Fibroblast of peridontal ligament (primary cell): ENCODE measurements around the gene PLK3.
"Not testable (repeated sequence)": the region's sequence is repeated elsewhere in the genome, so short reads cannot be mapped to it uniquely, and the experiment has no call there.

Source experiments
- DNase-seq: peaks from one replicate; pipeline ENCODE4 v3.0.0-alpha.2; 2010; ENCODE audit errors: extremely low read depth

PLK3 gene

GRCh38 chr1:44799770-44800584, at the start of gene PLK3:
TSS of gene PLK3 (plus strand) at chr1:44800377. CDS start at chr1:44800464, 87 bp downstream.
- peak; percentile 96 for DNase-seq

DNA sequence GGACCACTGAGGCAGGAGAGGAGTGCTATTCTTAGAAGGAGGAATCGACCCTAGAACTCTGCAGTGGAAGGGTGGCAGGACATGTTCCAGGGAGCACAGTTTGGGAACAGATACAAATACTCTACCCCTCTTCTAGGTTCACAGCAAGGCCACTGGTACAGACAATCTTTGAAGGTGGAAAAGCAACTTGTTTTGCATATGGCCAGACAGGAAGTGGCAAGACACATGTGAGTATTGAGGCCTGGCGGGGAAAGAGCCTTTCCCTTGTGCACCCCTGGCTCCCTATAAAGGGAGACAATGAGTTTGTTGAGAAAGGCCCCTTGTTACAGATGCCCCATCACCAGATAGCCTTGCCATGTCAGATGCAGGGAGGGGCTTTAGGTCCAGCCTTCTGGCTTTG, 42.8 kb upstream of the PLK3 start:
- no peak for DNase-seq

GRCh38 chr1:44759077-44759476, 41.1 kb upstream of the PLK3 start:
- DNase-seq = no peak

- no peak for DNase-seq
Observed at GRCh38 chr1:44760876-44761275, 39.3 kb upstream of the PLK3 start.

DNA sequence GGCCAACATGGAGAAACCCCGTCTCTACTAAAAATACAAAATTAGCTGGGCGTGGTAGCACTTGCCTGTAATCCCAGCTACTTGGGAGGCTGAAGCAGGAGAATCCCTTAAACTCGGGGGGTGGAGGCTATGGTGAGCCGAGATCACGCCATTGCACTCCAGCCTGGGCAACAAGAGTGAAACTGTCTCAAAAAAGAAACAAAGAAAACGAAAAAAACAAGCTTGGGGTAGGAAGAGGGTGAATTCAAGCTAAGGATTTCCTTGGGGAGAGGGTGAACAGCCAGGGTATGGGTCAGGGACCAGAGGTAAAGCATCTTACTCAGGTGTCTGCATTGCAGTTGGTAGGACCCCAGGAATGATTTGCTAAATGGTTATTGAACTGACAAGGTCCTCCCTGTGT, 33.8 kb upstream of the PLK3 start:
- not testable (repeated sequence) for DNase-seq

DNA sequence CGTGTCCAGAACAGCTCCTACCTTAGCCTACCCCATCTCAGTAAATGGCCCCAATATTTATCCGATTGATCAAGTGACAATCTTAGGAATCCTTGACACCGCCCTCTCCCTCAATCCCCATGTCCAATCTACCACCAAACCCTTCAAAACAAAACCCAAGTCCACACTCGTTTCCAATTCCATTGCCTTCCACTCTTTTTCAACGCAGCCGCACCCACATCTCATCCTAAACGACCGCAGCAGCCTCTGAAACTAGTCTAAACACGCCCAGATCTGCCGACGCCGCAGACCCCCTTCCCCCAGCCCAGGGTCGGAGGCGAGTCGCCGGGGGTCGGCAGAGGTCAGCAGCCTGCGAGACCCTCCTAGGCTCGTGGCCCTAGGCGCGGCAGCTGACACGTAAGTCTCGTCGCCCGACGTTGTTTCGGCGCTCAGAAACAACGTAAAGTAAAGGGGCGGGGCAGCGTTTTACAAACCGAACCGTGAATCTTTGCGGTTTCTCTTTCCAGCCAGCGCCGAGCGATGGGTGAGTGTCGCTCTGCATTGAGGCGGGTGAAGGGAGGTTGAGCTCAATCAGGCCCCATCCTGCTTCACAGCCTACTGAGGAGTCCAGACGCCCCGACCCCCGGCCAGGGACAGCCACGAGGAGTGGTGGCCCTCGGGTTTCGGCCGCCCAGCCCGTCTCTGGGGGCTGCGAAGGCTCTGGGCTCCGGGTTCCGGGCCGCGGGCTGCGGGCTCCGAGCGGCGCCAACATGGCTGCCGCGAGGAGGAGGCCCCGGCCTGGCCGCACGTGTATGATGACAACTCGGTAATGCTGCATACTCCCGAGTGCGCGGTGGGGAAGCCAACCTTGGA, 24.9 kb upstream of the PLK3 start, which contains the start of gene RPS8:
Gene RPS8, plus strand, starts transcription at position 463 of the 852 bp plus-strand sequence. Its CDS starts 57 bp downstream, at position 520.
- DNase-seq = peak; percentile 94

- no peak for DNase-seq
Observed at GRCh38 chr1:44775930-44776729, 24.0 kb upstream of the PLK3 start.

DNA sequence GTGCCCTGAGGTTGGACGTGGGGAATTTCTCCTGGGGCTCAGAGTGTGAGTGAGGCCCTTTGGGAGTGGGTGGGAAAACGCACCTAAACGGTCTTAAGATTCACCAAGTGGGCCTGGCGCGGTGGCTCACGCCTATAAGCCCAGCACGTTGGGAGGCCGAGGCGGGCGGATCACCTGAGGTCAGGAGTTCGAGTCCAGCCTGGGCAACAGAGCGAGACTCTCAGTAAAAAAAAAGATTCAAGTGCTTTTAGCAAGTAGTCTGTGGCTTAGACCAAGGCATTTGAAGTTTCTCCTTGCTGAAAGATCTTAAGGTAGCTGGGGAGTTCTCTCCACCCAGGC, 23.5 kb upstream of the PLK3 start:
- peak; percentile 10 for DNase-seq

DNA sequence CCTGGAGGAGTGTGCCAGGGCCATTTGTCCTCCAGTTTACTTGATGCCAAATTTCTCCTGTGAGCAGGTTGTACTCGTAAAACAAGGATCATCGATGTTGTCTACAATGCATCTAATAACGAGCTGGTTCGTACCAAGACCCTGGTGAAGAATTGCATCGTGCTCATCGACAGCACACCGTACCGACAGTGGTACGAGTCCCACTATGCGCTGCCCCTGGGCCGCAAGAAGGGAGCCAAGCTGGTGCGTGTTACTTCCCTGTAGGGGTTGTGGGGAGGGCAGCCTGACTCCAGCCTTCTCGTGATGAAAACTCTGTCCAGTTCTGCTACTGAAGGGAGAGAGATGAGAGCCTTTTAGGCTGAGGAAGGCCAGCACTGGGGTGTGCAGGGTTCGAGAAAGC, 22.6 kb upstream of the PLK3 start:
- no peak for DNase-seq

- DNase-seq = no peak
Observed at GRCh38 chr1:44777969-44778635, 22.1 kb upstream of the PLK3 start.

GRCh38 chr1:44778705-44779576, 21.2 kb upstream of the PLK3 start:
- DNase-seq = no peak

DNA sequence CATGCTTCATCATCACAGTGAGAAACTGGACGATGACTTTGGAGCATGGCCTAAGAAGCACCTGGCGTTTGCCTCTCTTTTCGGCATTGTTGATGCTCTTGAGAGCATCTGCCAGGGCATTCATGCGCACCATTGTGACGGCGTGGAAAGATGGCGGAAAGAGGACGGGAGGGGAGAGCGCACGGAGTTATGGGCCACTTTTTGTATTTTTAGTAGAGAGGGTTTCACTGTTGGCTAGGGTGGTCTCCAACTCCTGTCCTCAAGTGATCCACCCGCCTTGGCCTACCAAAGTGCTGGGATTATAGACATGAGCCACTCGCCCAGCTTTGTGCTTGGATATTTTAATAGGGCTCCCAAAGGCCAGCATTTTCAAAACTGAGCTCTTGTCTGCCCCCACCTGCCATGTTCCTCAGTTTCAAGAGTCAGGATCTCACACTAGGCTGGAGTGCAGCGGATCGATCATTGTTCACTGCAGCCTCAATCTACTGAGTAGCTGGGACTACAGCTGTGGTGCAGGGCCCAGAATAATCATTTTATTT, 19.5 kb upstream of the PLK3 start:
- no peak for DNase-seq

GRCh38 chr1:44783697-44784093, 16.5 kb upstream of the PLK3 start:
- DNase-seq = no peak

- DNase-seq = no peak
Observed at GRCh38 chr1:44784094-44785028, 15.8 kb upstream of the PLK3 start.

DNA sequence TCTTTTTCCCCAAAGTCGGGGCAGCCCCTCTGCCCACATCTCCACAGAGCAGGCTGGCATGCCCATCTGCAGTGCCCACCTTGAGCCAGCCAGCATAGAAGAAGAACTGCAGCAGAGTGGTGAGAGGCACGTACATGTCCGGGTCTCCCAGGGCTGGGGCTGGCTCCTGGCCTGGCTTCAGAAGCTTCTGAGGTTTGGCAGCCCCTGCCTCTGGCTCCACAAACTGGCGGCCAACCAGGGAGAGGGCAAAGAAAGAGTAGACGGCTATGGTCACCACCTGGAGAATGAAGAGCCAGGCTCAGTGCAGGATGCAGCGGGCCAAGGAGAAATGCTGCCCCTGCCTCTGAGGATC, 15.2 kb upstream of the PLK3 start:
- DNase-seq = no peak

- DNase-seq = no peak
Observed at GRCh38 chr1:44785501-44786137, 14.6 kb upstream of the PLK3 start.

GRCh38 chr1:44786138-44786840, 13.9 kb upstream of the PLK3 start:
- DNase-seq = peak; percentile 35

DNA sequence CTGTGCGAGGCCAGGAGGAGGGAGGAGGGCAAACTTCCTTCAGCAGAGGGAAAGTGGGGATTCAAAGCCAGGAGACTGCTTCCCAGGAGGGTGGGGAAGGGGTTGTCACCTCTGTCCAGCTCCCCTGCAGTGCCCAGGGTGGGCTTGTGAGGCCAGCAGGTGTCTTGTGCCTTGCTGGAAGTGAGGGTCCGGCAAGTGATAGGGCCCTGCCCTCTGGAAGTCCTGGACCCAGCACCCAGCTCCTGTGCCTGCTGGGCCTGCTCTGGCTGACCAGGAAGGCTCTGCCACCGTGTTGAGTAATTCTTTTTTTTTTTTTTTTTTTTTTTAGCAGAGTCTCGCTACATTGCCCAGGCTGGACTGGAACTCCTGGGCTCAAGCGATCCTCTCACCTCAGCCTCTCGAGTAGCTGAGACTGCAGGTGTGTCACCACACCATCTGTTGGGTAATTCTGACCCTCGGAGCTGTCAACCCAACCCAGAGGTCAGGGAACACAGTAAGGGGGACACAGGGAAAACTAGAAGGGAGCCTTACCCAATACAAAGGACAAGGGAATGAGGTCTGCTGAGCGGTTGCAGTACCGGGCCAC, 13.2 kb upstream of the PLK3 start:
- no peak for DNase-seq
